ENCODE results near the gene BBC3. TPM values are rescaled to one million over a fixed set of nuclear protein-coding genes. Genes with fewer than 3 reads are reported as not detected.
A peak's percentile ranks its signal among the peaks of the same experiment; 100 is the strongest.

Gene BBC3
- total RNA-seq, 4 donors from 2014 or later: 0.48 to 3.2 (median 2.6) TPM

- Histone ChIP-seq H3K27ac (peak within 1 kb of the TSS; percentile 99 to 100 (median 99)), H3K4me3 (peak within 1 kb of the TSS; percentile 55 to 85 (median 78)), H3K27me3 (no peaks in the 10 kb centered on the region), H3K4me1 (peaks cover 11 to 54% (median 21%) of the 10 kb centered on the region in 3 donors), H3K36me3 (peaks cover 11 to 28% (median 19%) of the 10 kb centered on the region in 3 donors), H3K9me3 (no peaks in the 10 kb centered on the region)
- intact Hi-C loops (cut with DNase I): no loop called here
- WGBS, 2 donors: 2 to 4% methylated on average over 4 to 17 of the region's 72 CpGs
- peak; percentile 90 for DNase-seq
- TF ChIP-seq POLR2A (IDR thresholded peaks at IDR 0.05) (peak in 2 of 4 donors; percentile 0 to 51), CTCF (IDR thresholded peaks at IDR 0.05) (no peak)
Measured at GRCh38 chr19:47274071-47274890, 43.3 kb upstream of the BBC3 start, which contains the start of gene INAFM1. TSS of gene INAFM1 (plus strand) at chr19:47274885. CDS start at chr19:47274920, 35 bp downstream.

- WGBS, 2 donors: 0 to 2% methylated on average over 6 to 10 of the region's 54 CpGs
- Histone ChIP-seq H3K9me3 (no peaks in the 10 kb centered on the region), H3K36me3 (peaks cover 11 to 35% (median 19%) of the 10 kb centered on the region in 3 donors), H3K4me3 (peak overlapping the region; percentile 55 to 85 (median 78)), H3K27me3 (no peaks in the 10 kb centered on the region), H3K4me1 (peaks cover 11 to 54% (median 21%) of the 10 kb centered on the region in 3 donors), H3K27ac (peak overlapping the region; percentile 99 to 100 (median 99))
- intact Hi-C loops (cut with DNase I): no loop called here
- TF ChIP-seq POLR2A (IDR thresholded peaks at IDR 0.05): peak in 3 of 4 donors; percentile 58 to 88 (median 82)
- no peak for TF ChIP-seq CTCF (IDR thresholded peaks at IDR 0.05)
- DNase-seq: peak; percentile 50
Measured at GRCh38 chr19:47273313-47274070, 42.5 kb upstream of the BBC3 start.

GRCh38 chr19:47272448-47273312 lies 41.7 kb upstream of the BBC3 start:
- peaks cover 11 to 48% (median 21%) of the 10 kb centered on the region in 3 donors for H3K4me1 ChIP-seq
- peak overlapping the region; percentile 99 to 100 (median 99) for H3K27ac ChIP-seq
- no peak for DNase-seq
- WGBS, 2 donors: 36 to 55% methylated on average over 19 to 27 of the region's 42 CpGs
- TF ChIP-seq CTCF (IDR thresholded peaks at IDR 0.05): no peak
- no peak for TF ChIP-seq POLR2A (IDR thresholded peaks at IDR 0.05)
- H3K36me3 ChIP-seq: peaks cover 11 to 43% (median 19%) of the 10 kb centered on the region in 3 donors
- no peaks in the 10 kb centered on the region for H3K9me3 ChIP-seq
- H3K27me3 ChIP-seq: no peaks in the 10 kb centered on the region
- intact Hi-C loops (cut with DNase I): no loop called here
- H3K4me3 ChIP-seq: peak overlapping the region; percentile 55 to 85 (median 78)

DNA sequence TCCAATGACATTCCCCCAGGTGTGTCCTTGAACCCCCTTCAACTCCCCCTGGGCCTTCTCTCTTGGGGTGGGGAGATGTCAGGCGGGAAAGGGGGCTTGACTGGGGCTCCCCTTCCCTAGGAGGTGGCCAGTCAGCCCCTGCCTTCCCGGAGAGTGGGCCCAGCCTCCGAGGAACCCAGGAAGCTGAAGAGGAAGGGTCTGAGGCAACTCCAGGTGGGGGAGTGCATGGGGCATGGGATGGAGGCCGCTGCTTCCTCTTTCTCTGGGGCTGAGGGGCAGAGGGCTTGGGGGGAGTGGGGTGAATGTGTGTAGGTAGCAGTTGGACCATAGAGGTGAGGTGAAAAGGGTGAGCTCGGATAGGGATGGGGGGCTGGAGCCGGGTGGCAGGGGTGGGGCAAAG lies 41.0 kb upstream of the BBC3 start:
- no peak for DNase-seq
- Histone ChIP-seq H3K4me1 (peaks cover 11 to 50% (median 21%) of the 10 kb centered on the region in 3 donors), H3K27ac (peak overlapping the region in 3 of 4 donors; percentile 99 to 100 (median 99)), H3K36me3 (peaks cover 11 to 50% (median 26%) of the 10 kb centered on the region in 3 donors), H3K27me3 (no peaks in the 10 kb centered on the region), H3K9me3 (no peaks in the 10 kb centered on the region), H3K4me3 (no peak overlapping the region)
- TF ChIP-seq CTCF (IDR thresholded peaks at IDR 0.05) (no peak), POLR2A (IDR thresholded peaks at IDR 0.05) (no peak)
- 46 to 67% methylated on average over 2 of the region's 6 CpGs for WGBS, 2 donors
- intact Hi-C loops (cut with DNase I): no loop called here
